HG03432 (cell line): ENCODE results near the gene EP400.
"Not testable (repeated sequence)": the region's sequence is repeated elsewhere in the genome, so short reads cannot be mapped to it uniquely, and the experiment has no call there.

Experiments
- ATAC-seq: cut with Tn5 transposase; IDR thresholded peaks from one replicate; pipeline ENCODE4 v1.9.1; 2021; ENCODE audit warnings: mild to moderate bottlenecking, moderate library complexity; ENCODE audit not compliant: unreplicated experiment

Gene EP400

DNA sequence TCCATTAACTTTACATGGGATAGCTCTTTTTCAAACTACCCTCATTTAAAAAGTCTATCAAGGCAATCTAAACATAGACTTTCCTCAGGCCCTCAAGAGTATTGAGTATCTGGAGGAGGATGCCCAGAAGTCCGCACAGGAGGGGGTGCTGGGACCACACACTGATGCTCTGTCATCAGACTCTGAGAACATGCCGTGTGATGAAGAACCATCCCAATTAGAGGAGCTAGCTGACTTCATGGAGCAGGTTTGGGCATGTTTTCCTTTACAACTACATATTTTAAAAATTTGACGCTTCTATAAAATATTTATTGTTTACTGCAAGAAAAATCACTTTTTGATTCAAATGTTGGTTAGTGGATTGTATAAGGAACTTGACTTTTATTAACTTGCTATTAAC, 93.5 kb downstream of the EP400 start:
- no peak for ATAC-seq

DNA sequence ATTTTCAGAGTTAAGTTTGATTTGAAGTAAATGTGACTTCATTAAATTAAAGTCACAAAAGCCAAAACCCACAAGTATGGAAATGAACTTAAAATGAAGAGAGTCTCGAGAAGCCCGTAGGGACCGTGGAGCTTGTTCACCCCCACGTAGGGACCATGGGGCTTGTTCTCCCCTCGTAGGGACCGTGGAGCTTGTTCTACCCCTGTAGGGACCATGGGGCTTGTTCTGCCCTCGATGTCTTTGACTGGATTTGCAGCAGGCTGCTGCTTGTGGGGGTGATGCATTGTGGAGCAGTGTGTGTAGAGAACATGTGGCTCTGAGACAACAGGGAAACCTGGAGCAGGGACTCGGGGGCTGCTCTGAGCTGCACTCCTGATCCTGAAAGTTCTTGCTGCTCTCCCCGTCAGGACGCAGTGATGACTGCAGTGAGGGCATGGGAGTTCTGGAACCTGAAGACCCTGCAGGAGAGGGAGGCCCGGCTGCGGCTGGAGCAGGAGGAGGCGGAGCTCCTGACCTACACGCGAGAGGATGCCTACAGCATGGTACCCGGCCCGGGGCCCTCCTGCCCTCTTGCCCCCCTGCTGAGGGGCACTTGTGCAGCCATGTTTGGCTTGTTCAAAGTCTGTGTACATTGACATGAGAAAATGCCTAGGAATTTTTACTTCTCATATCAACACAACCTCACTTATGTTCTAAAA, 94.2 kb downstream of the EP400 start:
- ATAC-seq = no peak

DNA sequence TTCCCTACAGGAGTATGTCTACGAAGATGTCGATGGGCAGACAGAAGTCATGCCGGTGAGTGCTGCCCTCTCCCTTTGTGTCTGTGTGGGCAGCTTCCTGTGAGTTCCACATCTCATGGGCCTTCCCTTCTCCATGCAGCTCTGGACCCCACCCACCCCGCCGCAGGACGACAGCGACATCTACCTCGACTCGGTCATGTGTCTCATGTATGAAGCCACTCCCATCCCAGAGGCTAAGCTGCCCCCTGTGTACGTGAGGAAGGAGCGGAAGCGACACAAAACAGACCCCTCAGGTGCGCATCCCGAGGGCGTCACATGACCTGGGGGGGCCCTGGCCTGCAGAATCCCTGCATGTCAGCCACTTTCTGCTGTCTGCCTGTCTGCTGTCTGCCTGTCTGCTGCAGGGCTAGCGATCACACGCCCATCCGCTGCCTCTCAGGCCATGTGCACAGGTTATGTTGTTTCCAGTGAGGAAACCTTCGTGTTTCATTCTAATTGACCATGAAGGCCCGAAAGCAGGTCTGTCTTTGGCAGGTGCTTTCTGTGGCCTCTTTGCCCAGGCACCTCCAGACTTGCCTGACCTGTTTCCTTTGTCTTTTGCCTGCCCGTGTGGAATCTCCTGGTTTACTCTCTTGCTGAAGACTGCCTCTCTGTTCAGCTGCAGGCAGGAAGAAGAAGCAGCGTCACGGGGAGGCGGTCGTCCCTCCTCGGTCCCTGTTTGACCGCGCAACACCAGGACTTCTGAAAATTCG, 95.1 kb downstream of the EP400 start:
- ATAC-seq = no peak

DNA sequence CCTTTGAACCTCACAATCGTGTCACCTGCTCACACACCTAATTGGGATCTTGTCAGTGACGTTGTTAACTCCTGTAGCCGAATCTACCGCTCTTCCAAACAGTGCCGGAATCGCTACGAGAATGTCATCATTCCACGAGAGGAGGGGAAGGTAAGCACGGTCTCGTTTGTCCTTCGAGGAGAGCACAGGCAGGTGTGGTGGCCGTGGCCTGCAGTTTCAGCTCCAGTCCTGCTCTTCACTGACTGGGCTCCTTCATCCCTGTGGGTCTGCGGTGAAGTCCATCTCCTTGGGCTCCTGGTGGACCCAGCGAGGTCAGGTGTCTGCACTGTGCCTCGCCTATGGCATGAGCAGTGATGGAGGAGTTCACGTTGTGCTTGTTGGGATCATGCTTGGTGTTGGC, 96.0 kb downstream of the EP400 start:
- no peak for ATAC-seq

DNA sequence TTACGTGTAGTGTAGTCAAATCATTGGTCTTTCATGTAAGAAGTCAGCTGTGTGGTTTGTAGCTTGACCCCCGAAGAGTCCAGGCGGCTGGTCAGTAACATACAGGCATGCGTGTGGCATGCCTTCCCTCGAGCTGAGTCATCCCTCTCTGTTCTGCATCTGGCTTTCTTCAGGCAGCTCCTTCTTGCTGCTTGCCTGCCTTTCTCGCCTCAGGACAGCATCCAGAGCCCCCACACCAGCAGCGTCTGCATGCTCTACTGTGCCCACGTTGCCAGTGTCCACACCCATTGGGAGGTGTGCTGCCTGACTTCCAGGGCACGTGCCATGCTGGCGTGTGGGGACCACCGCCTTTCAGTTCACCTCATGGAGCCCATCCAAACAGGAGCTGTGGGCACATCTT, 96.8 kb downstream of the EP400 start:
- no peak for ATAC-seq

DNA sequence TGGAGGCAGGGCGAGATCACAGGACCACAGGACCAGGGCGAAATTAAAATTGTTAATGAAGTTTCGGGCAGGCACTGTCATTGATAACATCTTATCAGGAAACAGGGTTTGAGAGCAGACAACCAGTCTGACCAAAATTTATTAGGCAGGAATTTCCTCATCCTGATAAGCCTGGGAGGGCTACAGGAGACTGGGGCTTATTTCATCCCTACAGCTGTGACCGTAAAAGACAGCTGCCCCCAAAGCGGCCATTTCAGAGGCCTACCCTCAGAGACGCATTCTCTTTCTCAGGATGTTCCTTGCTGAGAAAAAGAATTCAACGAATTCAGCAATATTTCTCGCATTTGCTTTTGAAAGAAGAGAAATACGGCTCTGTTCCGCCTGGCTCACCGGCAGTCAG, 97.9 kb downstream of the EP400 start:
- not testable (repeated sequence) for ATAC-seq

DNA sequence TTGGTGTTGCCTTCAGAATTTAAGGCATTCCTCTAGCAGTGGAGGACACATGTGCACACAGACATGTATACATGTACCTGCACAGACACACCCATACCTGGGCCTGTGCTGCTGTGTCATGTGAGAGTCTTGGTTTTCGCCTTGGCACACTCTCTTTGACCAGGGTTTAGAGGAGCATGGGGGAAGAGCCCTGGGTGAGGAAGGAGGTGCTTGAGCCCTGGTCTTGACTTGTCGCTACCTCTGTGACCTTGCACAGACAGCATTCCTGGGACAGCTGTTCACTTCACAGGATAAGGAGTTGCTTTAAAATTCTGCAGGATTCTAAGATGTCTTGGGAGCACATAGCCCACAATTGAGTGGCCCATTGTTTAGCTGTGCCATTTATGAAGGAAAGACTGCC, 99.7 kb downstream of the EP400 start:
- ATAC-seq = no peak

DNA sequence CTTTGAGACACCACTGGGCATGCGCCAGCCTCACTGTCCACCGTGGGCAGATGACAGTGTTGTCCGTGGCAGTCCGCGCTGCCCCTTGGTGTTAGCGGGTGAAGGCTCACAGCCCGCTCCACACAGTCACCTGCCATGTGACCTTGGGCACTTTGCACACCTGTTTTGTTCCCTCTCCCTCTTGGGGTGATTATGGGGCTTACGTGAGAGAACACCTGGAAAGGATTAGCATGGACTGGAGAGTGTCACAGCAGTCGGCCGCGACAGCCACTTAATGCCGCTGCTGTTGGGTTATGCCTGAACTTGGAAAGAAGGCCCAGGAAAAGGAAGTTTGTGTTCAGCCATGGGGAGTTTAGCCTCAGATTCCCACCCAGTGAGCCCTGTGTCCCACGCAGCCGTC, 100.1 kb downstream of the EP400 start:
- ATAC-seq = no peak

DNA sequence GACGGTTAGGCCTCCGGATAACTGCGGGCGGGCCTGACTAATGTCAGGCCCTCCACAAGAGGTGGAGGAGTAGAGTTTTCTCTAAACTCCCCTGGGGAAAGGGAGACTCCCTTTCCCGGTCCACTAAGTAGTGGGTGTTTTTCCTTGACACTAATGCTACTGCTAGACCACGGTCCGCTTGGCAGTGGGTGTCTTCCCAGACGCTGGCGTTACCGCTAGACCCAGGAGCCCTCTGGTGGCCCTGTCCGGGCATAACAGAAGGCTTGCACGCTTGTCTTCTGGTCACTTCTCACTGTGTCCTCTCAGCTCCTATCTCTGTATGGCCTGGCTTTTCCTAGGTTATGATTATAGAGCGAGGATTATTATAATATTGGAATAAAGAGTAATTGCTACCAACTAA, 102.0 kb downstream of the EP400 start:
- not testable (repeated sequence) for ATAC-seq

DNA sequence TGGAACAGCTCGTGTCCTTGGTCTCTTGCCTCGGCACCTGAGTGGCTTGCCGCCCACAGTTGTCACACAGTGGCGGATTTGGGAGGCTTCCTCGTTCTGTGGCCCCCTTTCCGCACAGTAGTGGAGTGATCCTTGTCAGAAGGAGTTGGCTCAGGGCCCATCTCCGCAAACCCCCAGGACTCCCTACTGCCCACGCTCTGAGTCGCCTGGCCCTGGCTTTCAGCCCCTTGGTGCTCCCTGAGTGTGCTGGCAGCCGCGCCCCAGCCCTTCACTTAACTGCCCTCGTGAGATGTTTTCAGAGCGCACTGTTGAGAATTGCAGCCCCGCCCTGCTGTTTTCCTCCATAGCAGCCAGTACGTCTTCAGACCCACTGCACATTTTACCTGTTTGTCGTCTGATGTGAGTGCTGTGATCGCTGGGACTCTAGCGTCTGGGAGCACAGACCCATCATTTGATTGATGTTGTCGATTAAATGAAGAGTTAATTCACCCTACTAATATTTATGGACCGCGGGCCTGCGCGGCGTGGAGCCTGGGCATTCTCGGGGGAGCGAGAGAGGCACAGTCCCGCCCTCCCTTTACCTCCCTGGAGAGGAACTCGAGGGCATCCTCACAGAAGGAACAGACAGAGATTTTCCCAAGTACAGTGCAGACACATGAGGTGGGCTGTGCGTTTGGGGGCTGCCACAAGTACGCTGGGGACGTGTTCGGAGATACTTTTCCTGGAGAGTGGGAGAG, 102.6 kb downstream of the EP400 start:
- ATAC-seq = no peak

DNA sequence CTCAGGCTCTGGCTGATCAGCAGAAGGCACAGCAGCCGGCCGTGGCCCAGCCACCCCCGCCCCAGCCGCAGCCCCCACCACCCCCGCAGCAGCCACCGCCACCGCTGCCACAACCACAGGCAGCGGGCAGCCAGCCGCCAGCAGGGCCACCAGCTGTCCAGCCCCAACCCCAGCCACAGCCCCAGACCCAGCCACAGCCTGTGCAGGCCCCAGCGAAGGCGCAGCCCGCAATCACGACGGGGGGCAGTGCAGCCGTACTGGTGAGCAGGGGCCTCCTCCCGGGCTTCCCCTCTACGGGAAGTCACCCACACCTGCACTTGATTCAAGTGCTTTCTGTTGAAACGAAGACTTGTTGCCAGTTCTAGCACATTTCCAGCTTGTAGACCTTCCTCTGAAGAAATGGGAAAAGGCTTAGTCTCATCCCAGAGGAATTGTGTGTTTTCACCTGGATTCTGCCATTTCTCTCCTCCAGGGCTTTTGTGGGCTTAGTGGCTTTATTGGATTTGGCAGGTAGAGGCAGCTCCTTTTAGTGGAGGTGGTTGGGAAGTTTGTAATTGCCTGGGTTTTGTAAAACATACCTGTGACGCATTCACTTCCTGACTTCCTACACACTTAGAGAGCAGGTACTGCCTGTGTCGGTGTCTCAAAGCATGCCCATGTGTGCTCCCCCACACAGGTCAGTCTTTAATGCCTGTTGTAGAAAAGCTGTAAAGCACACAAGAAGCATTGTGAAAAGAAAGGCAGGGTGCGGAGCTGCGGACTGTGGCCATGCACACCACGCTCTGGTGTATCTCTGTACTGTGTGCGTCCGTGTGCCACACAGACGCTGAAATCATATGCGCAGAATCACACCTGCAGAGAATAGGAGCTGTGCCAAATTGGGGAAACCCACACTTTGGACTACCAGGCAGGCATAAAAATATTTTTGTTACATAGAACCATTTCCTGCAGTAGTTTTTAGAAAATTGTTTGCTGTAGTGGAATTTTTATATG, 103.9 kb downstream of the EP400 start:
- no peak for ATAC-seq

DNA sequence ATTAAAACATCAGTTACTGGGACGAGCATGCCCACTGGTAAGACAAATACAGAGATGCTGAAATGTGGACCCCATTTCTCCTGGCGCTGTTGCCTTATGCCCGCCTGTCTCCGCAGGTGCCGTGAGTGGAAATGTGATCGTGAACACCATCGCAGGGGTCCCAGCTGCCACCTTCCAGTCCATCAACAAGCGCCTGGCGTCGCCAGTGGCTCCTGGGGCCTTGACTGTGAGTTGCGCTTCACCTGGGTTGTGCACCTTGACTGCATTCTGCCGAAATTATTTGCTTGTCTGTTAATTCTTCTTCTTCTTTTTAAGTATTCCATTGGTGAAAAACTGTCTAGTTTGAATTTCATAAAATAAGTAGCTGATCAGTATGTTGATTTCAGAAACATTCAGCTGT, 105.2 kb downstream of the EP400 start:
- ATAC-seq = no peak

DNA sequence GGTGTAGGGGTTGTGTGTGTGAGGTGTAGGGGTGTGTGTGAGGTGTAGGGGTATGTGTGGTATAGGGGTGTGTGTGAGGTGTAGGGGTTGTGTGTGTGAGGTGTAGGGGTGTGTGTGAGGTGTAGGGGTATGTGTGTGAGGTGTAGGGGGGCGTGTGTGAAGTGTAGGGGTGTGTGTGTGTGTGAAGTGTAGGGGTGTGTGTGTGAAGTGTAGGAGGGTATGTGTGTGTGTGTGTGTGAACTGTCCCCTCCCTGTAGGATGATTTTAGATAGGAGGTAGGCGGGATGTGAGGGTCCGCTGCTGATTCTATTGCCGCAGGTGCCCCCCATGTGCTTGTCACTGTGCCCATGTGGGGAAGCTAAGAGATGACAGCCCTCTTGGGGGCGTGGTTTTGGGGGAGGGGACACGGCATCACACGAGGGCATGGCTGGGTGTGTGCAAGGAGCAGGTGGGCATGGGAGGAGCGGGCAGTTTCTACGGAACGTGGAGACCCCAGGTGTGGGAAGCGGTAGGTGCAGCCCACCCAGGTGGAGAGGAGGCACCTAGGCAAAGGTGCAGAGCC, 105.9 kb downstream of the EP400 start:
- no peak for ATAC-seq

DNA sequence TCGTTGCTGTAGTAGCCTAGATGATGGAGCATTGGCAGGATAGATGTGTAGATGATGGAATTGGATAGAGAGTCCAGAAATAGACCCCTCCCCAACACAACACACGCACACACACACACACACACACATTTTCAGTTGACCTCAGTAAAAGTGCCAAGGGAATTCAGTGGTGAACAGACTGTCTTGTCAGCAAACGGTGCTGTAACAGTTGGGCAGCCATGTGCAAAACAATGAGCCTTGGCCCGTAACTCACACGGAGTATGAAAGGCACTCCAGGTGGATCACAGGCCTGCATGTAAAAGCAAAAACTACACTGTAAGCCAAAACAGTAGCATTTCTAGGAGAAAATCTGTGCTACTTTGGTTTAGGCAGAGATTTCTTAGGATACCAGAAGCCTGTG, 106.6 kb downstream of the EP400 start:
- no peak for ATAC-seq

DNA sequence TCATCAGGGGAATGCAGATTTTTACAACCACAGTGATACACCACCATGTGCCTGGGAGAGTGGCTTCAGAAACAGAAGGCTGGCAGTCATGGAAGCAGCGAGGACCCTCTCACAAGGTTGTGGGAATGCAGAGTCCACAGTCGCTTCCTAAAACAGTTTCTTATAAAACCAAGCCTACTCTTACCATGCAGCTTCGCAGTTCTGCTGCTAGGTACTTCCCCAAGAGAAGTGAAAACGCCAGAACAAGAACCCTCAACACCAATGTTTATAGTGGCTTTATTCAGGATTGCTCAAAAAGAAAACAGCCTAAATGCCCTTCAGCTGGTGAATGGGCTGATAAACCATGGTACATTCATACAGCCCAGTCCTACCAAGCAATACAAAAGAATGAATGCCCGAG, 107.2 kb downstream of the EP400 start:
- ATAC-seq = no peak

DNA sequence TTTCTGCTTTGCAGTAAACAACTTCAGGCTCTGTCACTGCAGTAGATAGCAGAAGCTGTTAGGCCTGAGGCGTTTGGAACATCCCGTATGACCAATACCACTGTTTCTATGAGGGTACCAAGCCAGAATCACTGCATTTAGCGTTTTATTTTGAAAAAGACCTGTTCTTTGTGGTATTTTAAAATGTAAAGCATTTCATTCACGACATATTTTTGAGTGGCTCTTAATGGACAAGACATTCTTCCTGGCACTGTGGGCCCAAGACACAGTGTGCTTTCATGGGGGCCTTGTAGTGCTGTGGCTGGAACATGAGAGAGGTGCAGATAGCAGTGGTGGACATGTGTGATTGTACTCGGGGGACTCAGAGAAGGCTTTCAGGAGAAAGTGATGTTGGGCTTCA, 107.9 kb downstream of the EP400 start:
- no peak for ATAC-seq

DNA sequence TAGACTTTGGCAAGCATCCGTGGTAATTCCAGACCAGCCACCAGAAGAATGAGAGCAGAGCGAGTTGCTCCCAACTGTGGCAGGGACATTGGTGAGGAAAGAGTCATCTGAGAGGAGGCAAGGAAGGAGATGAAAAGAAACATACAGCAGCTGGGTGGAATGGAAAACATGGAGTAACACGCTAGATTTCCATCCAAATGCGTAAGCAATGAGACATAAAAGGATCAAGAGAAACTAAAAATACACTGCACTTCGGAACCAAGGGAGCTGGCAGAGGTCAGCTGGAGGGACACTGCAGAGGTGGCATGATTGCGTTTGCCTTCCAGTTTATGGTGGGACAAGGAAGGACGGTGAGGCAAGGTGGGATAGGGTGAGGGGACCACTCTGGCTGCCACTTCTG, 111.5 kb downstream of the EP400 start:
- ATAC-seq = no peak

DNA sequence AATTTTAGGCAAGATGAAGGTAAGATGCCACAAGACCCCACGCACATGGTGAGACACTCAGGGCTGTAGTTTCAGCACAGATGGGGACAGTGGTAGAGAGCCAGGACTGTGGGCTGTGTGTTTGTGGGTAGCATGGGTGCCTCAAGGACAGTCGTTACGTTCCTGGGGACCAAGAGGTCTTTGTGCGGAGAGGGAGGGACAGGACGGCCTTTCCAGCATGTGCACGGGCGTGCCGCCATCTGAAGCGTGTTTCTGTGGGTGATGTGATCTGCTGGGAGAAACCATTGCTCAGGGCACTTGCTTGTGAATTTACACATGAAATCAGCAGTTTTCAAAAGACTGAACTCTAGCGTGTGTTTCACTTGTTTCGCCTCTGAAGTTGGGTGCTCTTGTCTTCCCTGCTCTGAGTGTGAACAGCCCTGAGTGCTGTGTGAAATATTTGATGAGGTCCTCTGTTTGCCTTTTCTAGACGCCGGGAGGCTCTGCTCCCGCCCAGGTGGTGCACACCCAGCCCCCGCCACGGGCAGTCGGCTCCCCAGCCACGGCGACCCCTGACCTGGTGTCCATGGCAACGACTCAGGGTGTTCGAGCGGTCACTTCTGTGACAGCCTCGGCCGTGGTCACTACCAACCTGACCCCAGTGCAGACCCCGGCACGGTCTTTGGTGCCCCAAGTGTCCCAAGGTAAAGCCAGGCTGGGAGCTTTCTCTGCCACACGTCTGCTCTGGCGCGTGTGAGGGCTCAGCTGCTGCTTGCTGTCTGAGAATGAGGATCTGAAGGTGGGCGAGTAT, 112.1 kb downstream of the EP400 start:
- ATAC-seq = no peak

DNA sequence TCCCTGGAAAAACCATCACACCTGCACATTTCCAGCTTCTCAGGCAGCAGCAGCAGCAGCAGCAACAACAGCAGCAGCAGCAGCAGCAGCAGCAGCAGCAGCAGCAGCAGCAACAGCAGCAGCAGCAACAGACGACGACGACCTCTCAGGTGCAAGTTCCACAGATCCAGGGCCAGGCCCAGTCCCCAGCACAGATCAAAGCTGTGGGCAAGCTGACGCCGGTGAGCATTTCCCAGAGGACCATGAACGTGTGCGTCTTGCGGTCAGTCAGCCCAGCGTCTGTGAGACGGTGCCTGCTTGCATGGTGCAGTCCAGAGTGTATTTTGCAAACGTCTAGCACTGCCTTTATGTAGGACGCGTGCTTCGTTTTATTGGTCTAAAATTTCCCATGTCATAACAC, 112.7 kb downstream of the EP400 start:
- no peak for ATAC-seq

DNA sequence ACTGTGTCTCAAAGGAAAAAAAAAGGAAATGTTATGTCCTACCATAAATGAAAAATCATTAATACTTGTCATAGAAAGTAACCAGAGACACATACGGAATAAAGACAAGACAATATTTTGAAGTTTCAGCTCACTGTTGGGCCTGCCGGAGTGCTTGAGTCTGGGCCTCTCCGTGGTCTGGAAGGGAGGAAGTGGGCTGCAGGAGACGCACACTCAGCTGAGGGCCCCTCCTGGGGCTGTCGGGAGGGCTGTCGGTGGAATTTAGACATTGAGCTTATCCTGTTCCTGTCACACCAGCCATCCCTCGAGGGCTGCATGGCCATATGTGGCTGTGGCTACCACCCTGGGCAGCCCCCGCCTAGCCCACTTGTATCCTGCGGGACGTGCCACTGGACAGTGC, 113.7 kb downstream of the EP400 start:
- ATAC-seq = no peak
